Upper lobe of left lung (tissue), 6 donors: ENCODE results near the gene SCPEP1. TPM values are rescaled to one million over a fixed set of nuclear protein-coding genes. Genes with fewer than 3 reads are reported as not detected.

Source experiments
- ATAC-seq, 2 donors: fragments of 200-7000 bp; cut with Tn5 transposase; one replicate each; pipeline ENCODE4 v1.9.1; 2022; ENCODE audit warnings: mild to moderate bottlenecking in 2 of 2, moderate library complexity in 2 of 2; ENCODE audit not compliant: low FRiP score in 2 of 2
- DNase-seq, 2 donors: peaks; one replicate each; pipeline ENCODE4 v3.0.0-alpha.2; 2019 to 2020
- H3K27ac ChIP-seq, 4 donors: fragments of 200-600 bp; sonication (generic); one replicate each; pipeline ENCODE4 v1.5.1; 2016 to 2019
- H3K27me3 ChIP-seq, 4 donors: fragments of 200-600 bp; sonication (generic); one replicate each; pipeline ENCODE4 v1.5.1; 2017 to 2019
- H3K36me3 ChIP-seq, 4 donors: fragments of 200-600 bp; sonication (generic); one replicate each; pipeline ENCODE4 v1.5.1; 2016 to 2019
- H3K4me1 ChIP-seq, 4 donors: fragments of 200-600 bp; sonication (generic); one replicate each; pipeline ENCODE4 v1.5.1; 2018 to 2019
- H3K4me3 ChIP-seq, 4 donors: fragments of 200-600 bp; sonication (generic); one replicate each; pipeline ENCODE4 v1.5.1; 2017 to 2019; ENCODE audit warnings: mild to moderate bottlenecking in 2 of 4, moderate library complexity in 1 of 4
- H3K9me3 ChIP-seq, 4 donors: fragments of 200-600 bp; sonication (generic); one replicate each; pipeline ENCODE4 v1.5.1; 2018 to 2019
- CTCF ChIP-seq, 6 experiments: fragments of 450-650 bp in 4 of 6; fragments of 200-600 bp in 2 of 6; sonication (generic) in 2 of 6; IDR thresholded peaks; one replicate each; pipeline ENCODE4 v1.5.1; 2016 to 2019; ENCODE audit warnings: antibody characterized with exemption in 6 of 6
- EP300 ChIP-seq, 4 donors: sonication (generic); formaldehyde crosslinking; IDR thresholded peaks; one replicate each; pipeline ENCODE4 v1.5.1; 2017; ENCODE audit warnings: antibody characterized with exemption in 4 of 4, control low read depth in 2 of 4
- POLR2A ChIP-seq, 4 donors: fragments of 450-650 bp; IDR thresholded peaks; one replicate each; pipeline ENCODE4 v1.5.1; 2016 to 2017; ENCODE audit warnings: antibody characterized with exemption in 4 of 4, mild to moderate bottlenecking in 2 of 4
- POLR2AphosphoS5 ChIP-seq, 2 donors: sonication (generic); formaldehyde crosslinking; IDR thresholded peaks; one replicate each; pipeline ENCODE4 v1.5.1; 2017; ENCODE audit warnings: antibody characterized with exemption in 2 of 2
- WGBS, 2 donors: methylation state at CpG; one replicate each; pipeline ENCODE4 v1.1.5; 2017 to 2018; 5-methylcytosine and 5-hydroxymethylcytosine counted together
- total RNA-seq, 6 donors: library from RNA; depleted of rRNA in 4 of 6; stranded (reverse); fragments of >200 nt in 4 of 6; gene quantifications; one replicate each; pipeline versions ENCODE4 v1.1.0 to v1.2.1, GENCODE V29; 2016 to 2021
- donor health status: DM: no; HTN: no; CAD: no; lungs with moderate emphysema.
- donor health status: DM: no; HTN: yes; CAD: no; lungs with severe emphysema.

Gene SCPEP1
- total RNA-seq, 6 donors from 2014 or later, result 96.4 to 172 (median 133) TPM

DNA sequence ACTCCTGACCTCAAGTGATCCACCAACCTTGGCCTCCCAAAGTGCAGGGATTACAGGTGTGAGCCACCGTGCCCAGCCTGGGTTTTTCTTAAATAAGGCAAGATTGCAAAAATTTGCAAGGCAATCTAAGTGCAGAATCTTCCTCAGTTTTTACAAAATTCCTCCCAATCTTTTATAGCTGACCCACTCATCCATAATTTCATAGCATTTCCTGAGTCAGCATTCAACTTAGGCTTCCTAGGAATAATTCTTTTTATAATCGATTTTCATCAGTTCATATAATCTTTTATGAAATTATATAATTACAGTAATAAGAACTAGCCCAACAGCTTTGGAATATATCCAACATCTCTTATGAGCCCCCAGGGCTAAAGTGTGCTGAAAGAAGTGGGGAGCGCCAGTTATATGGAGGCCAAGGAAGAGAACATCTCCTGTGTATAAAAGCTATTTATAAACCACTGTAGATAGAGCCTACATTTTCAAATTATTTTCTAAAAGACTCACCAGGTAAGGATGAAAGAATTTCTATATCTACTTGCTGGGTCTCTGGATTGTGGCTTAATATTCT lies 31.9 kb upstream of the SCPEP1 start:
- no peaks in the 10 kb centered on the region for H3K9me3 ChIP-seq
- no peak for DNase-seq
- H3K36me3 ChIP-seq, result peaks cover 23 to 78% (median 46%) of the 10 kb centered on the region in 4 donors
- H3K4me1 ChIP-seq, result peaks cover 0 to 4% (median 0%) of the 10 kb centered on the region in 4 donors
- no peak for ATAC-seq
- no peak overlapping the region for H3K27ac ChIP-seq
- H3K4me3 ChIP-seq, result no peak overlapping the region
- TF ChIP-seq POLR2A (IDR thresholded peaks at IDR 0.05) (no peak), CTCF (IDR thresholded peaks at IDR 0.05) (no peak), POLR2AphosphoS5 (IDR thresholded peaks at IDR 0.05) (no peak), EP300 (IDR thresholded peaks at IDR 0.05) (no peak)
- whole genome bisulfite sequencing, 2 donors, result 96% methylated on average over 3 of the region's 3 CpGs
- no peaks in the 10 kb centered on the region for H3K27me3 ChIP-seq

DNA sequence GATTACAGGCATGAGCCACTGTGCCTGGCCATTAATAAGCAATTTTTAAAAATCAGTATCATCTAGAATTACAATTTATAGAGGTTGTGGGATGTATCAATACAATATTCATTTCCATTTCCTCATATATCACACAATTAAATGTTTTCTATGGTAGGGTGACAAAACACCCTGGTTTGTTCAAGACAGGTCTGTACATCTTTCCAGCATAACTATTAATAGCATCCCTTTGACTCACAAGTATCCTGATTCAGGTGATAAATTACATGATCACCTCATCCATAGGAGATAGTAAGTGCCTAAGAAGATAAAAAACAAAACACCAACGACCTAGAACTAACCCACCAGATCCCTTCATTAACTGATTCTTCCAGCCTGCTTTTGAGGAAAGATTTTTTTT lies 30.2 kb upstream of the SCPEP1 start:
- WGBS, 2 donors, result 75 to 85% methylated on average over 1 of the region's 1 CpG
- ATAC-seq, result no peak

GRCh38 chr17:56948491-56948890 lies 29.4 kb upstream of the SCPEP1 start:
- 91 to 98% methylated on average over 1 of the region's 1 CpG for WGBS, 2 donors
- no peaks in the 10 kb centered on the region for H3K27me3 ChIP-seq
- no peak for DNase-seq
- peaks cover 18 to 62% (median 33%) of the 10 kb centered on the region in 4 donors for H3K36me3 ChIP-seq
- H3K4me1 ChIP-seq, result peaks cover 0 to 4% (median 0%) of the 10 kb centered on the region in 4 donors
- H3K27ac ChIP-seq, result no peak overlapping the region
- ATAC-seq, result no peak
- no peaks in the 10 kb centered on the region for H3K9me3 ChIP-seq
- no peak overlapping the region for H3K4me3 ChIP-seq
- TF ChIP-seq POLR2AphosphoS5 (IDR thresholded peaks at IDR 0.05) (no peak), POLR2A (IDR thresholded peaks at IDR 0.05) (no peak), CTCF (IDR thresholded peaks at IDR 0.05) (no peak), EP300 (IDR thresholded peaks at IDR 0.05) (no peak)

More for the DNA sequence above, 30.2 kb upstream of the SCPEP1 start:
- H3K27ac ChIP-seq, result no peak overlapping the region
- TF ChIP-seq POLR2A (IDR thresholded peaks at IDR 0.05), result no peak
- TF ChIP-seq CTCF (IDR thresholded peaks at IDR 0.05), result no peak
- TF ChIP-seq EP300 (IDR thresholded peaks at IDR 0.05), result no peak
- no peak for TF ChIP-seq POLR2AphosphoS5 (IDR thresholded peaks at IDR 0.05)
- H3K27me3 ChIP-seq, result no peaks in the 10 kb centered on the region
- no peak overlapping the region for H3K4me3 ChIP-seq
- no peak for DNase-seq
- peaks cover 0 to 4% (median 0%) of the 10 kb centered on the region in 4 donors for H3K4me1 ChIP-seq
- H3K36me3 ChIP-seq, result peaks cover 18 to 67% (median 34%) of the 10 kb centered on the region in 4 donors
- H3K9me3 ChIP-seq, result no peaks in the 10 kb centered on the region

DNA sequence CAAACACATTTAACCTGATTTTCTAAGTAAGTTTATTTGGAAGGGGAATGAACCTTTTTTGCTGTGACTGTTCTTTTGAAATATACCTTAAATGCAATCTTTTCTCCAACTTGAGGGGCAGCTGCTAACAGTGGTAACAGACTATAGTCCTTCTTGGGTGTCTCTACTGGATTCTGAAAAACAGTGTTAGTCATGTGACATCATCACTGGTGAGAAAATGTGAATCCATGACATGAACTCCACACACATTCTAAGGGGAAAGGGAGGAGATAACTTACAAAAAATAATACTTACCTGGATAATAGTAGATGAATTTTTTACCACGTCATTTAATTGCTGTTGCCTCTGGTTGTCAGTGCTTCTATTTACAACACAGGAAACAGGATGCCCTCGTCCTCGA lies 28.3 kb upstream of the SCPEP1 start:
- peaks cover 0 to 4% (median 0%) of the 10 kb centered on the region in 4 donors for H3K4me1 ChIP-seq
- WGBS, 2 donors, result 62 to 85% methylated on average over 3 of the region's 3 CpGs
- TF ChIP-seq CTCF (IDR thresholded peaks at IDR 0.05), result no peak
- no peak for TF ChIP-seq EP300 (IDR thresholded peaks at IDR 0.05)
- TF ChIP-seq POLR2A (IDR thresholded peaks at IDR 0.05), result no peak

GRCh38 chr17:56956992-56957391 lies 20.9 kb upstream of the SCPEP1 start:
- ATAC-seq (no peak), DNase-seq (no peak)
- Histone ChIP-seq H3K9me3 (no peaks in the 10 kb centered on the region), H3K4me3 (no peak overlapping the region), H3K36me3 (no peaks in the 10 kb centered on the region), H3K27ac (no peak overlapping the region), H3K4me1 (peaks cover 8 to 33% (median 18%) of the 10 kb centered on the region in 4 donors), H3K27me3 (no peaks in the 10 kb centered on the region)
- TF ChIP-seq POLR2AphosphoS5 (IDR thresholded peaks at IDR 0.05) (no peak), CTCF (IDR thresholded peaks at IDR 0.05) (no peak), EP300 (IDR thresholded peaks at IDR 0.05) (no peak), POLR2A (IDR thresholded peaks at IDR 0.05) (no peak)
- WGBS, 2 donors, result 95% methylated on average over 5 of the region's 5 CpGs

More for the DNA sequence above, 28.3 kb upstream of the SCPEP1 start:
- Histone ChIP-seq H3K27ac (no peak overlapping the region), H3K36me3 (peaks cover 13 to 51% (median 26%) of the 10 kb centered on the region in 4 donors), H3K27me3 (no peaks in the 10 kb centered on the region), H3K4me3 (no peak overlapping the region), H3K9me3 (no peaks in the 10 kb centered on the region)
- DNase-seq (no peak), ATAC-seq (no peak)
